ENCODE results near the gene IKZF3.

GRCh38 chr17:39777534-39778365 is 86.4 kb downstream of the IKZF3 start:
- TF ChIP-seq, protein P1, sequence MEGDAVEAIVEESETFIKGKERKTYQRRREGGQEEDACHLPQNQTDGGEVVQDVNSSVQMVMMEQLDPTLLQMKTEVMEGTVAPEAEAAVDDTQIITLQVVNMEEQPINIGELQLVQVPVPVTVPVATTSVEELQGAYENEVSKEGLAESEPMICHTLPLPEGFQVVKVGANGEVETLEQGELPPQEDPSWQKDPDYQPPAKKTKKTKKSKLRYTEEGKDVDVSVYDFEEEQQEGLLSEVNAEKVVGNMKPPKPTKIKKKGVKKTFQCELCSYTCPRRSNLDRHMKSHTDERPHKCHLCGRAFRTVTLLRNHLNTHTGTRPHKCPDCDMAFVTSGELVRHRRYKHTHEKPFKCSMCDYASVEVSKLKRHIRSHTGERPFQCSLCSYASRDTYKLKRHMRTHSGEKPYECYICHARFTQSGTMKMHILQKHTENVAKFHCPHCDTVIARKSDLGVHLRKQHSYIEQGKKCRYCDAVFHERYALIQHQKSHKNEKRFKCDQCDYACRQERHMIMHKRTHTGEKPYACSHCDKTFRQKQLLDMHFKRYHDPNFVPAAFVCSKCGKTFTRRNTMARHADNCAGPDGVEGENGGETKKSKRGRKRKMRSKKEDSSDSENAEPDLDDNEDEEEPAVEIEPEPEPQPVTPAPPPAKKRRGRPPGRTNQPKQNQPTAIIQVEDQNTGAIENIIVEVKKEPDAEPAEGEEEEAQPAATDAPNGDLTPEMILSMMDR (IDR thresholded peaks at IDR 0.05; ENCODE audit: insufficient read depth, low read length, poor library complexity, severe bottlenecking), result no peak
- TF ChIP-seq EZH2phosphoT487 (conservative IDR thresholded peaks at IDR 0.05; ENCODE audit: low read length), result no peak

Measured in SU-DHL-6 (cell line).